Measurements from ENCODE around the gene WBP2NL. TPM values are rescaled to one million over a fixed set of nuclear protein-coding genes. Genes with fewer than 3 reads are reported as not detected.
A peak's percentile ranks its signal among the peaks of the same experiment; 100 is the strongest.

Gene WBP2NL
- total RNA-seq, 2 donors from 2014 or later: 0.50 to 2.1 TPM

DNA sequence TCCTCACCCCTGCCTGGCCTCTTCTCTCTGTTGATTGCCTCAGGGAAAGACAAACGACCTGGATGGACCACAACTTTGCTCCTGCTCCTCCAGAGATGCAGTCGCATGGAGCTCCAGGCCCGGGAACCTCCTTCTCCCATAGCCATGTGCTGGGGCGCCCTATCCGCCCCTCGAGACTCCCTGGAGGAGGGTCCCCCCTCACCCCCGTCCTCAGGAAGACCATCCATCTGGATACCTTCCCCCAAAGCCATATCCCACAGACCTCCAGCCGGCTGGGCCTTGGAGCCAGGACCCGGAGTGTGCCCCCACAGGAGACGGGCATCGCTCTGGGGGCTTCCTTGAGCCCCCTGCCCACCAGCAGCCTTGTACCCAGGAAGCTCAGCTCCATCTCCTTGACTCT is 27.2 kb upstream of the WBP2NL start:
- no peak for ATAC-seq (replicated peaks)
- H3K27me3 Mint-ChIP-seq: peaks cover 17% of the 10 kb centered on the region
- H3K4me1 Mint-ChIP-seq: peaks cover 10% of the 10 kb centered on the region
- no peaks in the 10 kb centered on the region for H3K36me3 Mint-ChIP-seq (ENCODE audit: low read depth)
- no peak overlapping the region for H3K4me3 Mint-ChIP-seq
- no peaks in the 10 kb centered on the region for H3K9me3 Mint-ChIP-seq
- no peak overlapping the region for H3K27ac Mint-ChIP-seq

GRCh38 chr22:41974691-41975290 is 23.8 kb upstream of the WBP2NL start:
- H3K27me3 Mint-ChIP-seq: peaks cover 17% of the 10 kb centered on the region
- no peaks in the 10 kb centered on the region for H3K9me3 Mint-ChIP-seq
- H3K4me3 Mint-ChIP-seq: peak overlapping the region; percentile 73
- no peaks in the 10 kb centered on the region for H3K36me3 Mint-ChIP-seq (ENCODE audit: low read depth)
- H3K4me1 Mint-ChIP-seq: peaks cover 10% of the 10 kb centered on the region
- ATAC-seq (replicated peaks): peak; percentile 83
- no peak overlapping the region for H3K27ac Mint-ChIP-seq

- no peaks in the 10 kb centered on the region for H3K9me3 Mint-ChIP-seq
- ATAC-seq (replicated peaks): no peak
- H3K27ac Mint-ChIP-seq: no peak overlapping the region
- H3K4me3 Mint-ChIP-seq: peak overlapping the region; percentile 73
- H3K36me3 Mint-ChIP-seq (ENCODE audit: low read depth): no peaks in the 10 kb centered on the region
- H3K4me1 Mint-ChIP-seq: peaks cover 10% of the 10 kb centered on the region
- H3K27me3 Mint-ChIP-seq: peaks cover 17% of the 10 kb centered on the region
Measured at GRCh38 chr22:41975299-41976069, 23.1 kb upstream of the WBP2NL start.

DNA sequence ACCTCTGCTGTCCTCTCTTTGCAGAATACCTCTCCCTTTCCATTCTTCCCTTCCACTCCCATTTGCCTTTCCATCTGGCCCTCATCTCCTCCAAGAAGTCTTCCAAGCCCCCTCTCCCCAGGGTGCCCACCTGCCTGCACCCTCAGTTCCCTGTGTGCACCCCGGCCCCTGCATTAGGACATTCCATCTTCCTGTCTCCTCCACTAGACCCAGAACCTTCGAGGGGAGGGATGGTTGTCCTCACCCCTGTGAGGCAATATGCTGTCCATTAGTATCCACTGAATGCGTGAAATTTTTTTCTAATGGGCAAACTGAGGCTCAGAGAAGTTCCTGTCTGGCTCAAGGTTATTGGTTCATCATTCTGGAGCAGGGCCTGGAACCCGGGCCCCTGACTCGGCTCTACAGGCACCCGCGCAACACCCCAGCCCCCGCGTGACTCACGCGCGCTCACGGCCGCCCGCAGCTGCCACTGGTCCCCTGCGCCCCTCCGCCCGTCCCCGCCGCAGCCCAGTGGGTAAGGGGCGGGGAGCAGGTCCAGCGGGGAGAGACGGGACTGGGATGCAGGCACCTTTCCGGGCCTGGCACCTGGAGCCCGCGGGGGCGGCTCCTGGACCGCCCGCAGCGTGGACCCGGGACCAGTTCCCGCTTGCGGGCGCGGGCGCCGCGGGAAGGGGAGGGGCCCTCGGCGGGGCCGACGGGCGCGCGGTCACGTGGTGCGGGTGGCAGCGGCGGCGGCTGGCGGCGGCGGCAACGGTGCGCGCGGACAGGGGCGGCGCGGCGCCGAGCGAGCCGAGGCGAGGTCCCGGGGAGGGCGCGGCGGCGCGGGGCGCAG is 22.3 kb upstream of the WBP2NL start:
- H3K9me3 Mint-ChIP-seq: no peaks in the 10 kb centered on the region
- H3K4me1 Mint-ChIP-seq: peaks cover 10% of the 10 kb centered on the region
- H3K27me3 Mint-ChIP-seq: peaks cover 17% of the 10 kb centered on the region
- H3K36me3 Mint-ChIP-seq (ENCODE audit: low read depth): no peaks in the 10 kb centered on the region
- ATAC-seq (replicated peaks): peak; percentile 71
- no peak overlapping the region for H3K27ac Mint-ChIP-seq
- H3K4me3 Mint-ChIP-seq: peak overlapping the region; percentile 73

DNA sequence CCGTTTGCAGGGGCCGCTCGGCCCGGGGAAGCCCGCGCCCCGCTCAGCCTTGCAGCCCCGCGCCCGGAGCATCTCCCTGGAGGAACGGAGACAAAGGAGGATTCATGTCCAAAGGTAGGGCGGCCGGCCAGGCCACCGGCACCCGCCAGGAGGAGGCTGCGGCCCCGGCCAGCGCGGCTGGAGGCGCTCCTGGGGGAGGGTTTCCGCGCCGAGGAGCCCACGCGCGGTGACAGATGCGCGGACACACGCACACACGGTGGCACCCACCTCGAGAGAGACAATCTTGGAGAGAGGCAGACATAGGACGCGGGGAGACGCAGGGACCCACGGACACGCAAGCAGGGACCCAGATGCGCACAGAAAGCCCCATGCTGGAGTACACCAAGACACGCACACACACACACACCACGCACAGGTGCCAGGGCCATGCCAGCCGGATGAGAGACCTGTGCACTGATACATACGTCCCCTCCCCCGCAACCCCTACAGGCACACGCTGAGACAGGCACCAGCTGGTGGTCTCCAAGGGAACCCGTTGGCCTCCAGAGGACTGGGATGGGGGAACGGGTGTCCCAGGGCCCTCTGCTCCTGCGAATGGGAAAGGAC is 21.5 kb upstream of the WBP2NL start:
- Mint-ChIP-seq H3K27ac (no peak overlapping the region), H3K4me1 (peaks cover 10% of the 10 kb centered on the region), H3K4me3 (peak overlapping the region; percentile 23), H3K36me3 (ENCODE audit: low read depth) (no peaks in the 10 kb centered on the region), H3K9me3 (no peaks in the 10 kb centered on the region), H3K27me3 (peaks cover 17% of the 10 kb centered on the region)
- ATAC-seq (replicated peaks): no peak

DNA sequence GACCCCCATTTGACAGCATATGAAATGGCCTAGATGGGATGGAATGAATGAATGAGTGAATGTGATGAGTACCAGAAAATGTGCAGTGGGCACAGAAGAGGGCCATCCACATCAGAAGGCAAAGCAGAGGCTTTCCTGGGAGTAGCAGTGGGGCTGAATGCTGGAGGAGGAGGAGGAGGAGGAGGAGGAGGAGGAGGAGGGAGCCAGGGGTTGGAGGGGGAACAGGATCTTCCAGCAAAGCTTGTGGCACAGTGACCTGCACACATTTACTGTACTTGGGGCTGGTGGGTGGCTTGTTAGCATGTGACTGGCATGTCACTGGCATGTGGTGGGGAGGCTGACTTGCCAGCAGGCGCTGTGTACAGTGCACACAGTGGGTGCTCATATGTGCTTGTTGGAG is 19.9 kb upstream of the WBP2NL start:
- Mint-ChIP-seq H3K36me3 (ENCODE audit: low read depth) (no peaks in the 10 kb centered on the region), H3K9me3 (no peaks in the 10 kb centered on the region), H3K4me3 (no peak overlapping the region), H3K27me3 (peaks cover 11% of the 10 kb centered on the region), H3K4me1 (peaks cover 10% of the 10 kb centered on the region), H3K27ac (no peak overlapping the region)
- ATAC-seq (replicated peaks): no peak

- Mint-ChIP-seq H3K4me1 (peaks cover 10% of the 10 kb centered on the region), H3K27ac (no peak overlapping the region), H3K9me3 (no peaks in the 10 kb centered on the region), H3K27me3 (peaks cover 11% of the 10 kb centered on the region), H3K36me3 (ENCODE audit: low read depth) (no peaks in the 10 kb centered on the region), H3K4me3 (no peak overlapping the region)
- ATAC-seq (replicated peaks): no peak
Measured at GRCh38 chr22:41979423-41980250, 19.0 kb upstream of the WBP2NL start.

DNA sequence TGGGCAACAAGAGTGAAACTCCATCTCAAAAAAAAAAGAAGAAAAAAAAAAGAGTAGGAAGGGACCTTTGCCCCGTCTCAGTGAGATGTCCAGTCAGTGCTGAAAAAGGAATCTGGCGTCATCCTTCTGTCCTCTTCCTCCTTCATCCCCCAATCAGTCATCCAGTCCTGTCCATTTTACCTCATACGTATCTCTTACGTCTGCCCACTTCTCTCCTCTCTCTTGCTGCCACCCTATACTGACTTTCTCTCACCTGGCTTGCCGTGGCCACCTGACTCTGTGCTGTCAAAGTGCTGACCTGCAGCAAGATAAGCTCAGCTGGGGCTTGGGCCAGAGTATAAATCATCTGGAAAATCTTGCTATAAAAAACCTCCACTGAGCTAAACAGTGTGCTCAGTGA is 15.7 kb upstream of the WBP2NL start:
- Mint-ChIP-seq H3K27ac (no peak overlapping the region), H3K4me1 (no peaks in the 10 kb centered on the region), H3K27me3 (no peaks in the 10 kb centered on the region), H3K36me3 (ENCODE audit: low read depth) (no peaks in the 10 kb centered on the region), H3K4me3 (no peak overlapping the region), H3K9me3 (no peaks in the 10 kb centered on the region)
- no peak for ATAC-seq (replicated peaks)

DNA sequence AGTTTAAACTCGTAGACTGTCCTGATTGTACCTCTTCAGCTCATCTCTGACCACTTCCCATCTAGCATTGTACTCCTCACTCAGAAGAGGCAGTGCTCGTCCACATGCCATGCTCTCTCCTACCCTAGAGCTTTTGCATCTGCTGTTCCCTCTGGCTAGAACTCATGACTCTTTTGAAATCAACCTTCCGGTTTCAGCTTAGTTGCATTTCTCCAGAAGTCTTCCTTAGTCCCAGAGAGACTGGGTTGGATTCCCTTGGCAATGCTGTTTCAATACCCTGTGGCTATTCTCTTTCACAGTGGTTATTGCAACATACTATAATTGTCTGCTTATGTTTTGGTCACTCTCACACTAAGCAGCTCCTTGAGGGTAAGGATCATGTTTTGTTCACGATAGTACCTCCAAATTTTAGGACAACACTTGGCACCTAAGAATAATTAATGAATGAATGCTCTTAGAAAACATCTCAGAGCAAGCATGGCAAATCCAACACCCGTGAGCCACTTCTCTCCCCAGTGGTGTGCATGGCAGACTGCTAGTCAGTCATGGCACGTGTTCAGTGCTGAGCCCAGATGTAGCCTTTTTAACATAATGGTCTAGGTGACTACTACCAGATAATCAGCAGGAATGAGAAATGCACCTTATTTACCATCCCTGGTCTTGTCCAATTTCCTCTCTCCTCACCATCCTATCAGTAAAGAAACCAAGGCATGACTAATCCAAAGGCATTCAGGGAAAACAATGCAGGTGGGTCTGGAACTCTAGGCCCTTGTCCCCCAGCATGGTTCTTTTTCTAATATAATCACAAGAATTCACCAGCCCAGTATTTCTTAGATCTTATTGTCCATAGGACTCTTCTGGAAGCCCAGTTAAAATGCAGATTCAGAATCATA is 14.8 kb upstream of the WBP2NL start:
- Mint-ChIP-seq H3K4me3 (no peak overlapping the region), H3K27me3 (peaks cover 3% of the 10 kb centered on the region), H3K4me1 (no peaks in the 10 kb centered on the region), H3K36me3 (ENCODE audit: low read depth) (no peaks in the 10 kb centered on the region), H3K27ac (no peak overlapping the region), H3K9me3 (no peaks in the 10 kb centered on the region)
- ATAC-seq (replicated peaks): no peak

DNA sequence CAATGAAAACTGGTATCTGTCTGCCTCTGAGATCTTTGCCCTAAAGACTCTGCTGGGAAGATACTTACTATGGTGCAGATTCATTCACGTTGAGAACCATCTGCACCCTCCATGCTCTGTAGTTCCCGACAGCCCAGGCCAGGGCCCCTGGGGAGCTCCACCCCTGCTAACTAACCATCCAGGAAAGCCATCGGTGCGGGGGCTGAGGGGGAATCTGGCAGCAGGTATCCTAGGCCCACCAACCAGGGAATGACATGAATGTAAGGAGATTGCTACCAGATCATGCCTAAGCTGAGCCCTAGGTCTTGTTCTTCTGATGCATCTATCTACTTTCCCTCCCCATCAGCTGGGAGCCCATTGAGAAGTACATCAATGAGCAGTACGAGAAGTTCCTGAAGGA is 11.3 kb upstream of the WBP2NL start:
- Mint-ChIP-seq H3K36me3 (ENCODE audit: low read depth) (no peaks in the 10 kb centered on the region), H3K27me3 (peaks cover 3% of the 10 kb centered on the region), H3K4me3 (no peak overlapping the region), H3K9me3 (no peaks in the 10 kb centered on the region), H3K4me1 (no peaks in the 10 kb centered on the region), H3K27ac (no peak overlapping the region)
- ATAC-seq (replicated peaks): no peak

DNA sequence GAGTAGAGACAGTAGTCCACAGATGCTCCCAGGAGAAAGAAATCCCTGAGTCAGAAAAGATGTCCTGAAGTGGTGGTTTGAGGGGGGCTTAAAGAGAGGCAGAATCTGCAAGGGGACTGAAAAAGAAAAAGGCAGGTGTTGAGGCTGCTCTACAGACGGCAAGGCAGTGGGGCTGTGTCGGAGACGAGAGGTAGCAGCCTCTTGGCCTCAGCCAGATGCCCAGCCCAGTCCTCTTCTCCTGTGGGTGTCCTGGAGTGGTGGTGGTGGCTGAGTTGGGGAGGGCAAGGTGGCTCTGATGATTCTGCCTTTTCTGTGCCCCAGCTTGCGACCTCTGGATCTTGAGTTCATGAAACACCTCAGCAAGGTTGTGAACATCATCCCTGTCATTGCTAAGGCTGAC is 9.3 kb upstream of the WBP2NL start:
- Mint-ChIP-seq H3K27me3 (peaks cover 3% of the 10 kb centered on the region), H3K27ac (no peak overlapping the region), H3K36me3 (ENCODE audit: low read depth) (no peaks in the 10 kb centered on the region), H3K4me1 (no peaks in the 10 kb centered on the region), H3K4me3 (no peak overlapping the region), H3K9me3 (no peaks in the 10 kb centered on the region)
- ATAC-seq (replicated peaks): no peak

- peaks cover 3% of the 10 kb centered on the region for H3K27me3 Mint-ChIP-seq
- H3K4me3 Mint-ChIP-seq: no peak overlapping the region
- H3K36me3 Mint-ChIP-seq (ENCODE audit: low read depth): no peaks in the 10 kb centered on the region
- no peak for ATAC-seq (replicated peaks)
- no peaks in the 10 kb centered on the region for H3K9me3 Mint-ChIP-seq
- no peaks in the 10 kb centered on the region for H3K4me1 Mint-ChIP-seq
- no peak overlapping the region for H3K27ac Mint-ChIP-seq
Measured at GRCh38 chr22:41991111-41991510, 7.5 kb upstream of the WBP2NL start.

GRCh38 chr22:41992496-41992895 is 6.1 kb upstream of the WBP2NL start:
- no peak overlapping the region for H3K4me3 Mint-ChIP-seq
- H3K27ac Mint-ChIP-seq: no peak overlapping the region
- no peaks in the 10 kb centered on the region for H3K4me1 Mint-ChIP-seq
- H3K9me3 Mint-ChIP-seq: no peaks in the 10 kb centered on the region
- ATAC-seq (replicated peaks): no peak
- no peaks in the 10 kb centered on the region for H3K36me3 Mint-ChIP-seq (ENCODE audit: low read depth)
- peaks cover 3% of the 10 kb centered on the region for H3K27me3 Mint-ChIP-seq
